Stomach (tissue), 9 donors: Measurements from ENCODE around the gene CLDN3. TPM values are rescaled to one million over a fixed set of nuclear protein-coding genes. Genes with fewer than 3 reads are reported as not detected.

Experiments
- DNase-seq, 2 donors: peaks; one replicate each; pipeline versions ENCODE4 v3.0.0 to v3.0.0-alpha.2; 2013 to 2019
- H3K27ac ChIP-seq, 5 donors: fragments of 200-600 bp in 4 of 5; sonication (generic) in 4 of 5; one replicate each; pipeline ENCODE4 v1.5.1; 2013 to 2019; ENCODE audit warnings: mild to moderate bottlenecking in 1 of 5, moderate library complexity in 1 of 5
- H3K27me3 ChIP-seq, 3 donors: fragments of 200-600 bp; sonication (generic); one replicate each; pipeline ENCODE4 v1.5.1; 2017 to 2019; ENCODE audit warnings: mixed run types in 1 of 3
- H3K36me3 ChIP-seq, 4 donors: fragments of 200-600 bp; sonication (generic); 1 replicate in 3 of 4; 2 replicates in 1 of 4; pipeline ENCODE4 v1.5.1; 2016 to 2019
- H3K4me1 ChIP-seq, 4 donors: fragments of 200-600 bp; sonication (generic); one replicate each; pipeline ENCODE4 v1.5.1; 2016 to 2019
- H3K4me3 ChIP-seq, 4 donors: fragments of 200-600 bp; sonication (generic) in 3 of 4; one replicate each; pipeline ENCODE4 v1.5.1; 2016 to 2019; ENCODE audit warnings: mild to moderate bottlenecking in 1 of 4
- H3K9me3 ChIP-seq, 4 donors: fragments of 200-600 bp; sonication (generic); one replicate each; pipeline ENCODE4 v1.5.1; 2016 to 2019
- EP300 ChIP-seq: sonication (generic); formaldehyde crosslinking; IDR thresholded peaks from one replicate; pipeline ENCODE4 v1.6.1; 2017; ENCODE audit warnings: antibody characterized with exemption
- POLR2A ChIP-seq, 4 donors: fragments of 450-650 bp; IDR thresholded peaks; one replicate each; pipeline ENCODE4 v1.6.1; 2016; ENCODE audit warnings: antibody characterized with exemption in 4 of 4, control low read depth in 2 of 4, mild to moderate bottlenecking in 1 of 4, moderate library complexity in 1 of 4
- POLR2AphosphoS5 ChIP-seq, 3 donors: sonication (generic); formaldehyde crosslinking; IDR thresholded peaks; one replicate each; pipeline ENCODE4 v1.6.1; 2016; ENCODE audit warnings: antibody characterized with exemption in 3 of 3
- WGBS, 5 donors: extraction: QIAGEN DNeasy Blood & Tissue Kit in 3 of 5; methylation state at CpG; one replicate each; pipeline versions ENCODE4 v1.1.5 to v1.1.7; 2013 to 2018; 5-methylcytosine and 5-hydroxymethylcytosine counted together
- intact Hi-C: fragments of 100-400 bp; cut with DNase I; formaldehyde crosslinking; loops from one replicate; pipeline ENCODE4 v1.15.1; 2023; ENCODE audit warnings: low total_unique reads
- polyA plus RNA-seq, 3 donors: library from polyadenylated mRNA; stranded (reverse); fragments of 200-250 nt; gene quantifications; one replicate each; pipeline ENCODE4 v1.2.3, GENCODE V29; 2013
- total RNA-seq, 5 donors: library from RNA; depleted of rRNA; stranded (reverse); fragments of >200 nt; gene quantifications; one replicate each; pipeline versions ENCODE4 v1.1.0 to v1.2.3, GENCODE V29; 2014 to 2016
- TF ChIP-seq, protein P1 (sequence below), 7 experiments: fragments of 450-650 bp in 4 of 7; fragments of 200-600 bp in 3 of 7; sonication (generic) in 3 of 7; IDR thresholded peaks; one replicate each; pipeline ENCODE4 v1.5.1; 2016 to 2019; ENCODE audit warnings: antibody characterized with exemption in 7 of 7, control low read depth in 2 of 7, mild to moderate bottlenecking in 1 of 7
- donor health status: healthy with polysubstance abuse.
- donor health status: Bipolar disorder and iron deficiency.
- donor health status: healthy.

Gene CLDN3
- total and polyA plus RNA-seq, 8 donors, result 0.45 to 1,550 (median 1.6) TPM; not detected in 2

GRCh38 chr7:73742338-73742752, 27.7 kb downstream of the CLDN3 start:
- Histone ChIP-seq H3K27me3 (no peaks in the 10 kb centered on the region), H3K27ac (peak overlapping the region; percentile 72 to 80 (median 75)), H3K4me3 (peak overlapping the region in 1 of 4 donors; percentile 17), H3K4me1 (peaks cover 19 to 49% (median 36%) of the 10 kb centered on the region in 4 donors), H3K9me3 (no peaks in the 10 kb centered on the region), H3K36me3 (peaks cover 0 to 4% (median 2%) of the 10 kb centered on the region in 4 donors)
- 25 to 56% (median 46%) methylated on average over 7 of the region's 7 CpGs for WGBS, 5 donors
- DNase-seq, result peak in 1 of 2 donors; percentile 84
- TF ChIP-seq, protein P1, sequence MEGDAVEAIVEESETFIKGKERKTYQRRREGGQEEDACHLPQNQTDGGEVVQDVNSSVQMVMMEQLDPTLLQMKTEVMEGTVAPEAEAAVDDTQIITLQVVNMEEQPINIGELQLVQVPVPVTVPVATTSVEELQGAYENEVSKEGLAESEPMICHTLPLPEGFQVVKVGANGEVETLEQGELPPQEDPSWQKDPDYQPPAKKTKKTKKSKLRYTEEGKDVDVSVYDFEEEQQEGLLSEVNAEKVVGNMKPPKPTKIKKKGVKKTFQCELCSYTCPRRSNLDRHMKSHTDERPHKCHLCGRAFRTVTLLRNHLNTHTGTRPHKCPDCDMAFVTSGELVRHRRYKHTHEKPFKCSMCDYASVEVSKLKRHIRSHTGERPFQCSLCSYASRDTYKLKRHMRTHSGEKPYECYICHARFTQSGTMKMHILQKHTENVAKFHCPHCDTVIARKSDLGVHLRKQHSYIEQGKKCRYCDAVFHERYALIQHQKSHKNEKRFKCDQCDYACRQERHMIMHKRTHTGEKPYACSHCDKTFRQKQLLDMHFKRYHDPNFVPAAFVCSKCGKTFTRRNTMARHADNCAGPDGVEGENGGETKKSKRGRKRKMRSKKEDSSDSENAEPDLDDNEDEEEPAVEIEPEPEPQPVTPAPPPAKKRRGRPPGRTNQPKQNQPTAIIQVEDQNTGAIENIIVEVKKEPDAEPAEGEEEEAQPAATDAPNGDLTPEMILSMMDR (IDR thresholded peaks at IDR 0.05), result no peak
- TF ChIP-seq POLR2AphosphoS5 (IDR thresholded peaks at IDR 0.05) (no peak), POLR2A (IDR thresholded peaks at IDR 0.05) (no peak), EP300 (no peak)
- intact Hi-C loops, result no loop called here

- intact Hi-C loops, result no loop called here
- TF ChIP-seq POLR2A (IDR thresholded peaks at IDR 0.05) (no peak), POLR2AphosphoS5 (IDR thresholded peaks at IDR 0.05) (no peak), EP300 (no peak)
- TF ChIP-seq, protein P1 (IDR thresholded peaks at IDR 0.05), result no peak
- Histone ChIP-seq H3K27me3 (no peaks in the 10 kb centered on the region), H3K9me3 (no peaks in the 10 kb centered on the region), H3K36me3 (peaks cover 0 to 12% (median 10%) of the 10 kb centered on the region in 4 donors), H3K4me1 (peaks cover 19 to 53% (median 38%) of the 10 kb centered on the region in 4 donors), H3K4me3 (no peak overlapping the region), H3K27ac (peak overlapping the region in 4 of 5 donors; percentile 72 to 80 (median 76))
- DNase-seq, result peak in 1 of 2 donors; percentile 51
- WGBS, 5 donors, result 85 to 92% (median 91%) methylated on average over 5 of the region's 5 CpGs
Measured at GRCh38 chr7:73741600-73741999, 28.5 kb downstream of the CLDN3 start.

GRCh38 chr7:73740771-73741170, 29.3 kb downstream of the CLDN3 start:
- H3K9me3 ChIP-seq, result no peaks in the 10 kb centered on the region
- peak in 1 of 2 donors; percentile 56 for DNase-seq
- intact Hi-C loops, result no loop called here
- no peak for TF ChIP-seq EP300
- TF ChIP-seq, protein P1 (IDR thresholded peaks at IDR 0.05), result no peak
- TF ChIP-seq POLR2A (IDR thresholded peaks at IDR 0.05), result no peak
- no peak for TF ChIP-seq POLR2AphosphoS5 (IDR thresholded peaks at IDR 0.05)
- 75 to 96% (median 83%) methylated on average over 5 of the region's 5 CpGs for WGBS, 5 donors
- peaks cover 3 to 20% (median 18%) of the 10 kb centered on the region in 4 donors for H3K36me3 ChIP-seq
- no peak overlapping the region for H3K4me3 ChIP-seq
- no peaks in the 10 kb centered on the region for H3K27me3 ChIP-seq
- peaks cover 19 to 45% (median 39%) of the 10 kb centered on the region in 4 donors for H3K4me1 ChIP-seq
- H3K27ac ChIP-seq, result peak overlapping the region in 4 of 5 donors; percentile 15 to 97 (median 66)

DNA sequence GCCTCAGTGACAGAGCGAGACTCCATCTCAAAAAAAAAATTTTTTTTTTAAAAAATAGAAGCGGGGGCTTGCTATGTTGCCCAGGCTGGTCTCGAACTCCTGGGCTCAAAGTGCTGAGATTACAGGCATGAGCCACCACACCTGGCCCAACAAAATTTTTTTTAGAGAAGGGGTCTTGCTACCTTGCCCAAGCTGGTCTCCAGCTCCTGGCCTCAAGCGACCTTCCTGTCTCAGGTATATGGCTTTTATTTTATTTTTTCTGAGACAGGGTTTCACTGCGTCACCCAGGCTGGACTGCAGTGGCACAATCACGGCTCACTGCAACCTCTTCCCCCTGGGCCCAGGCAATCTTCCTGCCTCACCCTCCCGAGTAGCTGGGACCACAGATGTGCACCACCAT, 29.9 kb downstream of the CLDN3 start:
- intact Hi-C loops, result no loop called here
- 84 to 94% (median 91%) methylated on average over 7 of the region's 7 CpGs for WGBS, 5 donors

More for the DNA sequence above, 29.9 kb downstream of the CLDN3 start:
- Histone ChIP-seq H3K27me3 (no peaks in the 10 kb centered on the region), H3K27ac (peak overlapping the region in 4 of 5 donors; percentile 39 to 97 (median 94)), H3K36me3 (peaks cover 4 to 26% (median 22%) of the 10 kb centered on the region in 4 donors), H3K4me1 (peaks cover 19 to 46% (median 40%) of the 10 kb centered on the region in 4 donors), H3K4me3 (no peak overlapping the region), H3K9me3 (no peaks in the 10 kb centered on the region)
- DNase-seq, result no peak
- TF ChIP-seq EP300, result no peak
- TF ChIP-seq, protein P1 (IDR thresholded peaks at IDR 0.05), result no peak
- no peak for TF ChIP-seq POLR2AphosphoS5 (IDR thresholded peaks at IDR 0.05)
- TF ChIP-seq POLR2A (IDR thresholded peaks at IDR 0.05), result no peak
